CD1c-positive myeloid dendritic cell (primary cell): Measurements from ENCODE around the gene RAP1B.

ENCODE experiments used
- DNase-seq: peaks from one replicate; pipeline ENCODE4 v3.0.0-alpha.2; 2016; ENCODE audit errors: extremely low spot score

The RAP1B gene

DNA sequence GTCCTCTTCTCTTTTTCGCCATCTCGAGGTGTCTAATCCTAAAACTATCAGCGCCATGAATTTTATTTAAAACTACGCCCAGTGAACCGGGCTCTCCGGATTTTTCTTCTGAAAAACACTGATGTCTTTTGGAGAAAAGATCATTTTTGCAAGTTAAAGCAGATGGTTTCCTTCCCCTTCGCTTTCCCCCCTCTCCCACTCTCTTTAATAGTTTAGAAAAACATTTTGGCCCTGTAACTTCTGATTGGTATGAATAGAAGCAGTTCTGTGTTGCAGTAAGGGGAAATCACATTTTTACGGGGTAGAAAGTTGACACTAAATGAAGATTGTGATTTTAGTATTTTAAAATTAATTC, 1.1 kb downstream of the RAP1B start:
- no peak for DNase-seq

DNA sequence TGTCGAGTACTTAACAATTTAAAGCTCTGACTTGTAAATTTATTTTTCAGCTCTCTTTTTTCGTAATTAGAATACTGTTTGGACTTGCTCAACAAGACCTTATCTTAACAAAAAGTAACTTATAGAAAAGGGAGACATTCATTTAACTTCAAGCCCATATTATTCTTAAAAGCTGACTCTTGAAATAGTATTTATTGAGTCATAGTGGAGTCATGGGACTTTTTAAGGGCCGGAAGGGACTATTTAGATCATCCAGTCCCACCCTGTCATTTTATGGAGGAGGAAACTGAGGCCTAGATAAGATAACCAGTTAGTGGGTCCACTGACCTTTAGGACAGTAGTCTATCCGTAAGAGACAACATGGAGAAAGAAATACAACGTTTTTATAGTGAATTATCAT, 1.5 kb downstream of the RAP1B start:
- no peak for DNase-seq

DNA sequence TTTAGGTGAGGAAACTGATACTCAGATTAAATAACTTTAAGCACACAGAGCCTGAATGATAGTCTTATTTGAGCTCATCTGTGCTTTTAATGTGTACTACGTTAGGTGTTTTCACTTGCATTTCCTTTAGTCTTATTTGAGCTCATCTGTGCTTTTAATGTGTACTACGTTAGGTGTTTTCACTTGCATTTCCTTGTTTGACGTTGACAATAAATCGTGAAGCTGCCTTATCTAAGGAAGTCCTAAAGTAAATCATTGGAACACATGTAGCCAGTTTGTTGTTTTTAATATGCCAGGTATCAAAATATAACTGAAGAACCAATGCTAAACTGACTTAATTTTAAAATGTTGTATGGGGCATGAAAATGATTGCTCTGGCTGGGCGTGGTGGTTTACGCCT, 2.0 kb downstream of the RAP1B start:
- no peak for DNase-seq

DNA sequence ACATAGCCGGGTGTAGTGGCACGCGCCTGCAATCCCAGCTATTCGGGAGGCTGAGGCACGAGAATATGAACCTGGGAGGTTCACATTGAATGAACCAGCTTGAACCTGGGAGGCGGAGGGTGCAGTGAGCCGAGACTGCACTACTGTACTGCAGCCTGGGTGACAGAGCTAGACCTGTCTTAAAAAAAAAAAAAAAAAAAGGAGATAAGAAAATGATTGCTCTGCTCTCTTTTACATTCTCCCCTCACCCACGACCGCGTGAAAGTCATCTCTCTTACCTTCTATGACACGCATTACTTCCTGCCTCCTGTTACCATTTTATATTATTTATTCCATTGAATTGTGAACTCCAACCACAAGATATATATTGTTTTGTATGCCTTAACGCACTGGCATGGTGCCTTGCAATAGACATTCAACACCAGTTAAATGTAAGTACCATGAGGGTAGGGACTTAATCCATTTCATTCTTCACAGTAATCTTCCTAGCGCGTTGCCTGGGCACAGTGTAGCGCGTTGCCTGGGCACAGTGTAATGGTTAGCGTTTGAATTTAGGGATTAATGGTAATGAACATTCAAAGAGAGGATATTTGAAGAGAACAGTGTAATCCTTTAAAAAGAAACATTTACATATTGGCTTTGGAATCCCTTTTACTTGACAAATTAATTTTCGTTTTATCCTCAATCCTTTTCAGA, 2.7 kb downstream of the RAP1B start:
- DNase-seq: peak; percentile 16

- no peak for DNase-seq
Observed at GRCh38 chr12:68614105-68614679, 3.5 kb downstream of the RAP1B start.

GRCh38 chr12:68614769-68615168, 4.1 kb downstream of the RAP1B start:
- DNase-seq: no peak

GRCh38 chr12:68617160-68617926, 6.6 kb downstream of the RAP1B start:
- DNase-seq: no peak

GRCh38 chr12:68619541-68619940, 8.8 kb downstream of the RAP1B start:
- DNase-seq: no peak

- DNase-seq: no peak
Observed at GRCh38 chr12:68620519-68621471, 10.1 kb downstream of the RAP1B start.

DNA sequence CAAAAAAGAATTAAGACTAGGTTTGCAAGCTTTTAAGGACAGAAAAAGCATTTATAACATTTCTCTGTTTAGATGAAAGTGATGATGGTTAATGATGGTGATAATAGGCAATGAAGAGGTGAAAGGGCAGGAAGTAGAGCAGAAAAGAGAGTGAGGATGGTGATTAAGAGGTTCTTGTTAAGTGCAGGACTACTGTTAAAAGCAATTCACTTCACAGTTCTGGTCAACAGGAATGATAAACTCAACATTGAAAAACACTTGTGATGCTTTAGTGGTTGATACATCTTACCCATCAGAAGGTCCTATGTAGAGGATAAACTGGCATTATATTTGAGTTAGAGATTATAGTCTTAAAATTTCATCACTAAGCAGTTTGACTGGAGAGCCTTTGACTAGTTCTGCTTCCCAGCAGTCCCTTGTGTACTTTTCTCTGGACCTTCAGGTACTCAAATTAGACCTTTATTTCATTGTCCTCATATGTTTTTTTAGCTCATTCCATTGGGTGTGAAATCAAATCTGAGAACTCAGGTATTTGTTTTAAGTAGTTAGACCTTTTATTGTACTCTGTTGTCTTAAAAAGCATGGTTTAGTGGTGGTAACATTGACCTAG, 10.9 kb downstream of the RAP1B start:
- DNase-seq: no peak

GRCh38 chr12:68622250-68622649, 11.6 kb downstream of the RAP1B start:
- DNase-seq: no peak

- no peak for DNase-seq
Observed at GRCh38 chr12:68623059-68623458, 12.4 kb downstream of the RAP1B start.

DNA sequence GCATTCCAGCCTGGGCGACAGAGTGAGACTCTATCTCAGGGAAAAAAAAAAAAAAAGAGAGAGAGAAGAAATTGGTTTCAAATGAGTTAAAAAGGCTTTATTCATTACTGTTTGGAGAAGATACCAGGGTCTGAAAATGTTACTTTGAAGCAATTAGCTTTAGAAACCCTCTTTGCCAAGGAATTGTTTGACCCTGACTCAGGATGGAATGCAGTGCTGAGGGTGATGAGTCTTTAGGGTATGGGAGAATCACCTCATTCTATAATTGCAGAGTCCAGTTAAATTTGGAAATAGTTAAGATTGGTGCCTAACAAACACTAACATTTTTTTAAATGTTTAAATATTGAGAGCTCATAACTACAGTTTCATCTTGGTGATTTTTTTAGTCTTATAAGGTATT, 13.3 kb downstream of the RAP1B start:
- DNase-seq: no peak

GRCh38 chr12:68624933-68625332, 14.2 kb downstream of the RAP1B start:
- no peak for DNase-seq

DNA sequence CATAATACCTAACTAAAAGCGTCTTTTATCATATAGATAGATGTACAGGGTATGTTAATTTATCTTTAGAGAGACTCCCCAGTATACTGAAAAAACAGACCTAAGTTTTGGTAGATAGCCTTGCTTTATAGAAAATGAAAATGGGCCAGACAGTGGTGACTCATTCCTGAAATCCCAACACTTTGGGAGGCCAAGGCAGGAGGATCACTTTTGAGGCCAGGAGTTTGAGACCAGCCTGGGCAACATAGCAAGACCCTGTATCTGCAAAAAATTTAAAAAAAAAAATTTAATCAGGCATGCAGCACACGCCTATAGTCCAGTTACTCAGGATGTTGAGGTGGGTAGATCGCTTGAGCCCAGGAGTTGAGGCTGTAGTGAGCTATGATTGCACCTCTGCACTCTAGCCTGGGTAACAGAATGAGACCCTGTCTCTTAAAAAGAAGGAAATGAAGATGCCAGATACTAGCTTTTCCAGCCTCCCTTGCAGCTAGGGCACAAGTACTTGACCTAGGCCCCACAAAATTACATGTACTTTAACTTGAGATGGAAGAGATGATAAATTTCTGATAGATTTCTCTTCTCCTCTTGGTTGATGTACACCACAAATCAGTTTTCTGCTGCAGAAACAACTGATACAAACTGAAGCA, 17.1 kb downstream of the RAP1B start:
- DNase-seq: no peak

GRCh38 chr12:68628698-68629097, 18.0 kb downstream of the RAP1B start:
- DNase-seq: no peak

DNA sequence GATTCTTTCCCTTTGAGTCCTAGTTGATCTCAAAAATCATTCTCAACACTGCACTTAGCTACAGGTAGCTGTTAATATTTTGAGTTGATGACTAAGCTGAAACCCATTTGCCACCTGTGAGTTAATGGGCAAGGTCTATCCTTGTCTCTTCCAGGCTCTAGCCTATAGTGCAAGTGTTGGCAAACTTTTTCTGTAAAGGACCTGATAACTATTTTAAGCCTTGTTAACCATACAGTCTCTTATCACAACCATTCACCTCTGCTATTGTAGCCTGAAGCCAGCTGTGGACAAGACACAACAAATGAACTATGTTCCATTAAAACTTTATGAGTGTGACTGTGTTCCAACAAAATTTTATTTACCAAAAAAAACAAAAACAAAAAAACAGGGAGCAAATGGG, 19.4 kb downstream of the RAP1B start:
- DNase-seq: no peak

DNA sequence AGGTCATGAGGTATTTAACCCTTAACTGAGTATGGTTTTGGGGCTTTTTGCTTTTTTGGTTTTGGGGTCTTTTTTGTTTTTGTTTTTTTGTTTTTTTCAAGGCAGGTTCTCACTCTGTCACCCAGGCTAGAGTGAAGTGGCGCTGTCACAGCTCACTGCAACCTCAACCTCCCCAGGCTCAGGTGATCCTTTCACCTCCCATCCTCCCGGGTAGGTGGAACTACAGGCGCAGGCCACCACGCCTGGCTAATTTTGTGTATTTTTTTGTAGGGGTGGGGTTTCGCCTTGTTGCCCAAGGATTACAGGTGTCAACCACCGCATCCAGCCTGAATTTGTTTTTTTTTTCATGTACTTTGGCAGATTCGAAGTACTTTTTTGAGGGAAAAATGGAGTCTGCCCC, 19.9 kb downstream of the RAP1B start:
- DNase-seq: no peak

- DNase-seq: no peak
Observed at GRCh38 chr12:68631227-68631626, 20.5 kb downstream of the RAP1B start.

DNA sequence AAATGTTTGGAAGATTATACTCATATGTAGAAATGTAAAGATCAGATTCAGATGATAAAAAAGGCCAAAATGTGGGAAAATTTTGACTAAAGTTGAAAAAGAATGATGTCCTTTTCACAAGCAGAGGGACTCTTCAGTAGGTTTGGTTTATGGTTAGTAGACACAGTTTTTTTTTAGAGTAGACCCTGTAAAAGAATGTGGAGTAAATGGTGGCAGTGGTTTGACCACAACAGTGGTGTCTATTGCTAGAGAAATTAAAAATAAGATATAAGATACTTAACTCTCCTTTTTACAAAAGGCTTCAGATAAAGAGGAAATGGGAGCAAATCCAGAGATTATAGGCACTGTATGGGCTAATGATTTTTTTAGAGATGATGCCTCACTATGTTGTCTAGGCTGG, 21.8 kb downstream of the RAP1B start:
- DNase-seq: no peak
